ENCODE data around the gene GARS1.

DNA sequence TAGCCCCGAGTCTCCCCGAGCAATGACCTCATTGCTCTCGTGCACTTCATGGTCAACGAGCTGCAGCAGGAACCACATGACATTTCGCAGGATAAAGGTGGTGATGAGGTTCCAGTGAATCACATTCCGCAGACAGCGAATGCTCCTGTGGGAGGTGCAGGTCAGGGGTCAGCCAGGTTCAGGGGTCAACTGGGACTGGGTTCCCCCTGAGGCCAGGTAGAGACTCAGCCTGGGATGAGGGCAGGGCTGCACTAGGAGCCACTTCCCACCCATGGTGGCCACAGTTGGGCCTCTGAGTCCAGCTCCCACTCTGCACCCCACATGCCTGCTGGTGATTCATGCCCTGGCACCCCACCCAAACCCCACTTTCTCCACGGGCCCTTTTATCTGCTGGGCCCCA is 70.4 kb downstream of the GARS1 start:
- TF ChIP-seq, protein P1, sequence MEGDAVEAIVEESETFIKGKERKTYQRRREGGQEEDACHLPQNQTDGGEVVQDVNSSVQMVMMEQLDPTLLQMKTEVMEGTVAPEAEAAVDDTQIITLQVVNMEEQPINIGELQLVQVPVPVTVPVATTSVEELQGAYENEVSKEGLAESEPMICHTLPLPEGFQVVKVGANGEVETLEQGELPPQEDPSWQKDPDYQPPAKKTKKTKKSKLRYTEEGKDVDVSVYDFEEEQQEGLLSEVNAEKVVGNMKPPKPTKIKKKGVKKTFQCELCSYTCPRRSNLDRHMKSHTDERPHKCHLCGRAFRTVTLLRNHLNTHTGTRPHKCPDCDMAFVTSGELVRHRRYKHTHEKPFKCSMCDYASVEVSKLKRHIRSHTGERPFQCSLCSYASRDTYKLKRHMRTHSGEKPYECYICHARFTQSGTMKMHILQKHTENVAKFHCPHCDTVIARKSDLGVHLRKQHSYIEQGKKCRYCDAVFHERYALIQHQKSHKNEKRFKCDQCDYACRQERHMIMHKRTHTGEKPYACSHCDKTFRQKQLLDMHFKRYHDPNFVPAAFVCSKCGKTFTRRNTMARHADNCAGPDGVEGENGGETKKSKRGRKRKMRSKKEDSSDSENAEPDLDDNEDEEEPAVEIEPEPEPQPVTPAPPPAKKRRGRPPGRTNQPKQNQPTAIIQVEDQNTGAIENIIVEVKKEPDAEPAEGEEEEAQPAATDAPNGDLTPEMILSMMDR (IDR thresholded peaks at IDR 0.05), result no peak
- no peak for TF ChIP-seq POLR2A (IDR thresholded peaks at IDR 0.05)
- TF ChIP-seq EP300 (IDR thresholded peaks at IDR 0.05), result no peak

All from sigmoid colon (tissue), 4 donors.